Mesendoderm (in vitro differentiated cells): Measurements from ENCODE around the gene CAPN8.

ENCODE experiments used
- DNase-seq: peaks from one replicate; pipeline ENCODE4 v3.0.0; 2013
- H2AK5ac ChIP-seq: 2 replicates; pipeline ENCODE4 v1.6.1; 2013; ENCODE audit warnings: low read length, inconsistent platforms
- H2BK120ac ChIP-seq: 2 replicates; pipeline ENCODE4 v1.6.1; 2013; ENCODE audit warnings: low read depth, mild to moderate bottlenecking, low read length, moderate library complexity, mixed read lengths
- H2BK15ac ChIP-seq: replicated peaks from 2 replicates; pipeline ENCODE4 v1.6.1; 2013; ENCODE audit warnings: low read depth, mild to moderate bottlenecking, moderate library complexity
- H2BK5ac ChIP-seq: 2 replicates; pipeline ENCODE4 v1.6.1; 2013; ENCODE audit warnings: low read length, inconsistent platforms
- H3K18ac ChIP-seq: 2 replicates; pipeline ENCODE4 v1.6.1; 2013; ENCODE audit warnings: mild to moderate bottlenecking, low read length, mixed read lengths
- H3K23ac ChIP-seq: one replicate; pipeline ENCODE4 v1.6.1; 2013; ENCODE audit warnings: low read length
- H3K27ac ChIP-seq: 2 replicates; pipeline ENCODE4 v1.5.1; 2013; ENCODE audit warnings: low read depth, mild to moderate bottlenecking, inconsistent platforms, low read length, moderate library complexity
- H3K27me3 ChIP-seq: 2 replicates; pipeline ENCODE4 v1.6.1; 2013; ENCODE audit warnings: low read length, control low read depth, mild to moderate bottlenecking, inconsistent platforms; ENCODE audit not compliant: insufficient read depth, poor library complexity
- H3K36me3 ChIP-seq: 2 replicates; pipeline ENCODE4 v1.6.1; 2013; ENCODE audit warnings: low read length, inconsistent platforms; ENCODE audit not compliant: control insufficient read depth, insufficient read depth
- H3K4ac ChIP-seq: one replicate; pipeline ENCODE4 v1.6.1; 2013; ENCODE audit warnings: low read depth, mild to moderate bottlenecking, low read length, moderate library complexity
- H3K4me1 ChIP-seq: 2 replicates; pipeline ENCODE4 v1.6.1; 2013; ENCODE audit warnings: low read depth, low read length, inconsistent platforms; ENCODE audit not compliant: control insufficient read depth
- H3K4me2 ChIP-seq: 2 replicates; pipeline ENCODE4 v1.6.1; 2013; ENCODE audit warnings: low read length
- H3K4me3 ChIP-seq: 2 replicates; pipeline ENCODE4 v1.5.1; 2013; ENCODE audit warnings: mild to moderate bottlenecking, low read length
- H3K56ac ChIP-seq: one replicate; pipeline ENCODE4 v1.6.1; 2013; ENCODE audit warnings: low read length
- H3K79me1 ChIP-seq: 2 replicates; pipeline ENCODE4 v1.6.1; 2013; ENCODE audit warnings: low read length, inconsistent platforms
- H3K79me2 ChIP-seq: 2 replicates; pipeline ENCODE4 v1.6.1; 2013; ENCODE audit warnings: mild to moderate bottlenecking, low read length; ENCODE audit not compliant: control insufficient read depth, insufficient read depth
- H3K9ac ChIP-seq: 2 replicates; pipeline ENCODE4 v1.6.1; 2013; ENCODE audit warnings: low read length, inconsistent platforms
- H4K5ac ChIP-seq: one replicate; pipeline ENCODE4 v1.6.1; 2013; ENCODE audit warnings: low read length
- H4K8ac ChIP-seq: one replicate; pipeline ENCODE4 v1.6.1; 2013; ENCODE audit warnings: low read depth, mild to moderate bottlenecking, control low read depth, low read length, moderate library complexity
- WGBS: extraction: QIAGEN DNeasy Blood & Tissue Kit; methylation state at CpG from one replicate; pipeline ENCODE4 v1.1.7; 2013; ENCODE audit warnings: low lambda C conversion rate, missing lambda C conversion rate; ENCODE audit not compliant: insufficient coverage; ENCODE audit errors: extremely low coverage; 5-methylcytosine and 5-hydroxymethylcytosine counted together

The CAPN8 gene

DNA sequence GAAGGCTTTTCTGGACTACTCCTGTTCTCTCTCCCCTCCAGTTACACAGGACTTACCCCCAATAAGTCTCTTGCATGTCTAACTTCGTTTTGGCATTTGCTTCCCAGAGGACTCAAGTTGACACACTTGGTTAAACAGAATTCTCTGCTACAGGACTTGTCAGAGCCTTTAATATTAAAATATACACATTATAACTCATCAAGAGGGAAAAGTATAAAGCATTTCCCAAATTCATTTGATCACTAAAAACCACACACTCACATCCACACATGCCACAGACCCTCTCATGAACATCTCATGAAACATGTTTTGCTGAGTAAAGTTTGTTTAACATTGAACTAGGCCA lies 38.1 kb upstream of the CAPN8 start:
- no peak for DNase-seq
- no peak overlapping the region for H2BK120ac ChIP-seq
- H2AK5ac ChIP-seq: no peak overlapping the region
- no peak overlapping the region for H3K4ac ChIP-seq
- no peaks in the 10 kb centered on the region for H3K79me2 ChIP-seq
- no peak overlapping the region for H3K4me3 ChIP-seq
- H3K4me1 ChIP-seq: peaks cover 2% of the 10 kb centered on the region
- no peak overlapping the region for H4K8ac ChIP-seq
- WGBS: no CpG with 5 or more reads among the region's 1 CpG
- no peaks in the 10 kb centered on the region for H3K79me1 ChIP-seq
- H3K18ac ChIP-seq: no peak overlapping the region
- no peaks in the 10 kb centered on the region for H3K36me3 ChIP-seq
- H2BK15ac ChIP-seq: no peak overlapping the region
- H3K27me3 ChIP-seq: no peaks in the 10 kb centered on the region
- H2BK5ac ChIP-seq: no peak overlapping the region
- H3K9ac ChIP-seq: no peak overlapping the region
- H4K5ac ChIP-seq: no peak overlapping the region
- H3K4me2 ChIP-seq: no peak overlapping the region
- H3K56ac ChIP-seq: no peak overlapping the region
- no peak overlapping the region for H3K23ac ChIP-seq
- H3K27ac ChIP-seq: no peak overlapping the region

DNA sequence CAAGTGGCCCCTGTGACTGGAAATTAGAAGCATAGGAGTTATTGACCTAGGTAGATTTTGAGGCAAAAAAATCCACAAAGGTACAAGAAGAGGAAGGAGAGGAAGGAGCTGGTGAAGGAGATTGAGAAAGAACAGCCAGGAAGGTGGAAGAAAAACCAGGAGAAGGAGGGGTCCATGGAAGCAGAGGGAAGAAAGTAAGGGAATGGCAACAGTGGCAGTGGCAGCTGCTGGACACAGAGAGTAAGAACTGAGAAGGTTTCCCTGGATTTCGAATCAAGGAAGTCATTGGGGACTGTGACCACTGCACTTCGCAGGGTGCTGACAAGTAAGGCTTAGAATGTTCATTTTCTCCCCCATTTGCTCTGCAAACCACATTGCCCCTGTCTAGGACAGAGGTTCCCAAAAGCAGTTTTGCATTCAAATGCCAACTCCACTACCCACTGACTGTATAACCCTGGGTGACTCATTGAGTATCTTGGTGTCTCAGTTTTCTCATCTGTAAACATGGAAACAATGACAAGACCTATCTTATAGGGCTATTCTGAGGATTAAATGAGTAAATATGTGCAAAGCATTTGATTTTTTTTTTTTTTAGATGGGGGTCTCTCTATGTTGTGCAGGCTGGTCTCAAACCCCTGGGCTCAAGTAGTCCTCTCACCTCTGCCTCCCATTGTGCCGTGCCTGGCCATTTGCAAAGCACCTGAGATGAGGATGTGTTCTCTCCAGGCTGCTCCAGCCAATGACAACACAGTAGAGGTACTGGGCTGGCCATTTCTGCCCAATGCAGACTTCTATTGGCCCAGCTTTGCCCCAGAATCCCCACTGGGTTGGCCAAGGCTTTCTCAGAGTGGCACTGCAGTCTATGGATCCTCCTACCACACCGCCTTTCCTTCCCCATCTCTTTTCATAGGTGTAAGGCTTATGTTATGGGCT lies 37.5 kb upstream of the CAPN8 start:
- H2AK5ac ChIP-seq: no peak overlapping the region
- peaks cover 2% of the 10 kb centered on the region for H3K4me1 ChIP-seq
- H3K27me3 ChIP-seq: no peaks in the 10 kb centered on the region
- H2BK120ac ChIP-seq: no peak overlapping the region
- H3K4ac ChIP-seq: peak overlapping the region; percentile 27
- H3K4me2 ChIP-seq: no peak overlapping the region
- H3K27ac ChIP-seq: no peak overlapping the region
- H4K5ac ChIP-seq: no peak overlapping the region
- no peak overlapping the region for H2BK15ac ChIP-seq
- H2BK5ac ChIP-seq: no peak overlapping the region
- WGBS: no CpG with 5 or more reads among the region's 4 CpGs
- no peak overlapping the region for H3K4me3 ChIP-seq
- no peak overlapping the region for H3K23ac ChIP-seq
- peak overlapping the region; percentile 13 for H3K18ac ChIP-seq
- DNase-seq: no peak
- H3K79me1 ChIP-seq: no peaks in the 10 kb centered on the region
- no peaks in the 10 kb centered on the region for H3K79me2 ChIP-seq
- no peak overlapping the region for H3K56ac ChIP-seq
- no peaks in the 10 kb centered on the region for H3K36me3 ChIP-seq
- peak overlapping the region; percentile 14 for H3K9ac ChIP-seq
- no peak overlapping the region for H4K8ac ChIP-seq

DNA sequence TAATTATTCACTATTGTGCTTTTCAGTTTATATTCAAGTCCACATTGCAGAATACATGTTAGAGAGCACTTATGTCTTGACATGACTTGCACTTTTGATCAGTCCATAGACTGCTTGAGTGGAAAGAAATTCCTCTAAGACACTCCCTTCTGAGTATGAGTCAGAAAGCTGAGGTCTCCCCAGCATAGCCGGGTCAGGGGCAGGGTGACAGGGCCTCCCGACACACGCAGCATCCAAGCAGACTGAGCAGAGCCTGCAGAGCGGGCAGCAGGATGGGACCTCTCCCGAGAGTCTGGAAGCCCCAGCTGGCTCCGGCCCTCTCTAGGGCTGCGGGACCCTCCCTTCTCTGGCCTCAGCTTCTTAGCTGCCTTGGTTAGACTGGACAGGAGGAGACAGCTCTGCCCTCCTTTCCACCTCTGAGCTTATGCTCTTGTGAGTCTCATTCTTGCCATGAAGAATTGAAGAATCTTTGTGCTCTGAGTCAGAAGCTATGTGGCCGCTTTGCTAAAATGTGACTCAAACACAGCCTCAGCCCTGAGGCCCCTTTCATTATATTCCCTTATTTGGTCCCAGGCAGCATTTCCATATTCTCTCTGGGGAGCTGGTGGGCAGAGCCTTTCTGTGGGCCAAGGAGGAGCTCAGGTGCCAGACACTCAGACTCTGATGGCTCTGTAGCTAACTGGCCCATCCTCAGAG lies 35.6 kb upstream of the CAPN8 start:
- Histone ChIP-seq H3K27me3 (no peaks in the 10 kb centered on the region), H3K79me2 (no peaks in the 10 kb centered on the region), H4K5ac (no peak overlapping the region), H3K23ac (no peak overlapping the region), H3K4me2 (no peak overlapping the region), H4K8ac (no peak overlapping the region), H2AK5ac (no peak overlapping the region), H3K9ac (peak overlapping the region; percentile 41), H3K4me3 (no peak overlapping the region), H2BK15ac (no peak overlapping the region), H3K56ac (peak overlapping the region; percentile 75), H3K4ac (no peak overlapping the region), H3K27ac (peak overlapping the region; percentile 93), H3K79me1 (no peaks in the 10 kb centered on the region), H2BK5ac (no peak overlapping the region), H3K36me3 (no peaks in the 10 kb centered on the region), H2BK120ac (no peak overlapping the region), H3K4me1 (peaks cover 2% of the 10 kb centered on the region), H3K18ac (no peak overlapping the region)
- no CpG with 5 or more reads among the region's 8 CpGs for WGBS
- DNase-seq: peak; percentile 94

DNA sequence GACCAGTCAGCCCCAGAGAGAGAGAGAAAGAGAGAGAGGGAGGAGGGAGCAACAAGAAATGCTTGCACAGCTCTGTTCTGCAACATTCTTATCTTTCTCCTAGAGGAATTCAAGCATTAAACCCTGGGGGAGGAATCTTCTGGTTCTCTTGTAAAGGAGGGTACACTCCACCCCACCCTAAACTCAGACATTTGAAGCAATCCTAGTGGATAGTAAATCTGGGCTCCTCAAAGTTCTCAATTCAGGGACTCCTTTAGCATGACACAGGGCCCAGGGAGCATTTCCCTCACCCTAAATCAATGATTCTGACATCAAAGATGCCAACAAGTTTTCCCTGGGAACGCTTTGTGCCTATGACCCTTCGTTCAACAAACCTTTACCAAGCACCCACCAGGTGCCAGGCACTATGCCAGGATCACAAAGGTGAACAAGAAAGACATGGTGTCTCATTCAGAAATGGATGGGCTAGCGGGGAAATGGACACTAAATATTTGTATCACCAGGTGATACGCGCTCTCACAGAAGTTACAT lies 35.0 kb upstream of the CAPN8 start:
- Histone ChIP-seq H3K18ac (peak overlapping the region; percentile 14), H2BK120ac (no peak overlapping the region), H3K4me2 (no peak overlapping the region), H4K5ac (no peak overlapping the region), H3K56ac (peak overlapping the region; percentile 75), H3K4me1 (peaks cover under 1% of the 10 kb centered on the region), H3K79me2 (no peaks in the 10 kb centered on the region), H3K27ac (peak overlapping the region; percentile 93), H3K27me3 (no peaks in the 10 kb centered on the region), H2BK5ac (no peak overlapping the region), H3K9ac (no peak overlapping the region), H4K8ac (no peak overlapping the region), H2BK15ac (no peak overlapping the region), H3K4ac (no peak overlapping the region), H3K79me1 (no peaks in the 10 kb centered on the region), H2AK5ac (no peak overlapping the region), H3K23ac (peak overlapping the region; percentile 80), H3K36me3 (no peaks in the 10 kb centered on the region), H3K4me3 (no peak overlapping the region)
- peak; percentile 40 for DNase-seq
- WGBS: no CpG with 5 or more reads among the region's 5 CpGs

GRCh38 chr1:223695941-223696340 lies 30.4 kb upstream of the CAPN8 start:
- Histone ChIP-seq H3K27me3 (no peaks in the 10 kb centered on the region), H4K5ac (no peak overlapping the region), H3K18ac (no peak overlapping the region), H4K8ac (no peak overlapping the region), H2BK15ac (no peak overlapping the region), H3K23ac (no peak overlapping the region), H3K4me2 (no peak overlapping the region), H3K4me3 (no peak overlapping the region), H2BK120ac (no peak overlapping the region), H2BK5ac (no peak overlapping the region), H3K9ac (no peak overlapping the region), H3K27ac (no peak overlapping the region), H3K79me2 (no peaks in the 10 kb centered on the region), H3K79me1 (no peaks in the 10 kb centered on the region), H2AK5ac (no peak overlapping the region), H3K4ac (no peak overlapping the region), H3K36me3 (no peaks in the 10 kb centered on the region), H3K4me1 (no peaks in the 10 kb centered on the region), H3K56ac (no peak overlapping the region)
- no CpG with 5 or more reads among the region's 5 CpGs for WGBS
- no peak for DNase-seq
